ENCODE data around the gene ZNHIT2. TPM values are rescaled to one million over a fixed set of nuclear protein-coding genes. Genes with fewer than 3 reads are reported as not detected.
A peak's percentile ranks its signal among the peaks of the same experiment; 100 is the strongest.

ZNHIT2 gene
- total RNA-seq, 1 donor from 2014 or later = 11.1 TPM

GRCh38 chr11:65083834-65084597, 33.5 kb downstream of the ZNHIT2 start, which contains the start of the genes CDCA5 and ZFPL1:
Gene CDCA5 (minus strand): TSS chr11:65084040. CDS start chr11:65083978, 62 bp downstream.
Gene ZFPL1 (plus strand): TSS chr11:65084222. CDS start chr11:65084699, 477 bp downstream.
- no peak for TF ChIP-seq CTCF (IDR thresholded peaks at IDR 0.05; ENCODE audit: insufficient read depth, low read length, severe bottlenecking)
- no peak for FAIRE-seq
- peaks cover 17% of the 10 kb centered on the region for H3K36me3 ChIP-seq (ENCODE audit: control insufficient read depth, insufficient read depth, low read length)
- DNase-seq (ENCODE audit: low read depth) = peak; percentile 84
- H3K27me3 ChIP-seq (ENCODE audit: control insufficient read depth, insufficient read depth, low read length) = no peaks in the 10 kb centered on the region
- peak within 1 kb of the TSS; percentile 60 for H3K4me3 ChIP-seq (ENCODE audit: low read depth, low read length)

- Histone ChIP-seq H3K4me3 (ENCODE audit: low read depth, low read length) (peak overlapping the region; percentile 60), H3K36me3 (ENCODE audit: control insufficient read depth, insufficient read depth, low read length) (peaks cover 15% of the 10 kb centered on the region), H3K27me3 (ENCODE audit: control insufficient read depth, insufficient read depth, low read length) (no peaks in the 10 kb centered on the region)
- no peak for FAIRE-seq
- TF ChIP-seq CTCF (IDR thresholded peaks at IDR 0.05; ENCODE audit: insufficient read depth, low read length, severe bottlenecking) = no peak
- no peak for DNase-seq (ENCODE audit: low read depth)
Measured at GRCh38 chr11:65083134-65083833, 34.2 kb downstream of the ZNHIT2 start.

- FAIRE-seq (no peak), DNase-seq (ENCODE audit: low read depth) (no peak)
- Histone ChIP-seq H3K36me3 (ENCODE audit: control insufficient read depth, insufficient read depth, low read length) (peaks cover 2% of the 10 kb centered on the region), H3K27me3 (ENCODE audit: control insufficient read depth, insufficient read depth, low read length) (no peaks in the 10 kb centered on the region), H3K4me3 (ENCODE audit: low read depth, low read length) (no peak overlapping the region)
- no peak for TF ChIP-seq CTCF (IDR thresholded peaks at IDR 0.05; ENCODE audit: insufficient read depth, low read length, severe bottlenecking)
Measured at GRCh38 chr11:65078786-65079342, 38.6 kb downstream of the ZNHIT2 start.

- H3K27me3 ChIP-seq (ENCODE audit: control insufficient read depth, insufficient read depth, low read length) = no peaks in the 10 kb centered on the region
- FAIRE-seq (no peak), DNase-seq (ENCODE audit: low read depth) (peak; percentile 37)
- peak; percentile 88 for TF ChIP-seq CTCF (IDR thresholded peaks at IDR 0.05; ENCODE audit: insufficient read depth, low read length, severe bottlenecking)
- H3K4me3 ChIP-seq (ENCODE audit: low read depth, low read length) = no peak overlapping the region
- peaks cover 2% of the 10 kb centered on the region for H3K36me3 ChIP-seq (ENCODE audit: control insufficient read depth, insufficient read depth, low read length)
Measured at GRCh38 chr11:65078151-65078550, 39.4 kb downstream of the ZNHIT2 start.

- FAIRE-seq = no peak
- no peaks in the 10 kb centered on the region for H3K27me3 ChIP-seq (ENCODE audit: control insufficient read depth, insufficient read depth, low read length)
- peaks cover 2% of the 10 kb centered on the region for H3K36me3 ChIP-seq (ENCODE audit: control insufficient read depth, insufficient read depth, low read length)
- no peak for DNase-seq (ENCODE audit: low read depth)
- H3K4me3 ChIP-seq (ENCODE audit: low read depth, low read length) = no peak overlapping the region
- no peak for TF ChIP-seq CTCF (IDR thresholded peaks at IDR 0.05; ENCODE audit: insufficient read depth, low read length, severe bottlenecking)
Measured at GRCh38 chr11:65077451-65077850, 40.0 kb downstream of the ZNHIT2 start.
